Neural crest cell (in vitro differentiated cells): Measurements from ENCODE around the gene CENPM. TPM values are rescaled to one million over a fixed set of nuclear protein-coding genes. Genes with fewer than 3 reads are reported as not detected.

ENCODE experiments used
- DNase-seq: peaks from one replicate; pipeline ENCODE4 v3.0.0; 2021; ENCODE audit warnings: low read depth, mixed read lengths, low spot score
- H3K27ac Mint-ChIP-seq: one replicate; pipeline ENCODE4 v1.8.0; 2021; ENCODE audit warnings: mild to moderate bottlenecking, mixed read lengths; ENCODE audit not compliant: unreplicated experiment
- H3K27me3 Mint-ChIP-seq: 2 replicates; pipeline ENCODE4 v1.8.0; 2021; ENCODE audit warnings: low read depth, mild to moderate bottlenecking, mixed read lengths
- H3K36me3 Mint-ChIP-seq: 2 replicates; pipeline ENCODE4 v1.8.0; 2021; ENCODE audit warnings: low read depth, mild to moderate bottlenecking, mixed read lengths
- H3K4me1 Mint-ChIP-seq: 2 replicates; pipeline ENCODE4 v1.8.0; 2021; ENCODE audit warnings: mixed read lengths
- H3K4me3 Mint-ChIP-seq: one replicate; pipeline ENCODE4 v1.8.0; 2021; ENCODE audit warnings: mild to moderate bottlenecking, mixed read lengths
- H3K9me3 Mint-ChIP-seq: 2 replicates; pipeline ENCODE4 v1.8.0; 2021; ENCODE audit warnings: mixed read lengths
- total RNA-seq: library from RNA; stranded (reverse); gene quantifications from 2 replicates; pipeline ENCODE4 v1.2.1, GENCODE V29; 2021
- TF ChIP-seq, protein P1 (sequence below): fragments of 200-600 bp; sonication (generic); conservative IDR thresholded peaks from 2 replicates; pipeline ENCODE4 v1.5.0; 2021; ENCODE audit warnings: antibody characterized with exemption, mild to moderate bottlenecking

The CENPM gene
- total RNA-seq, 1 donor from 2014 or later: 48.9 TPM

DNA sequence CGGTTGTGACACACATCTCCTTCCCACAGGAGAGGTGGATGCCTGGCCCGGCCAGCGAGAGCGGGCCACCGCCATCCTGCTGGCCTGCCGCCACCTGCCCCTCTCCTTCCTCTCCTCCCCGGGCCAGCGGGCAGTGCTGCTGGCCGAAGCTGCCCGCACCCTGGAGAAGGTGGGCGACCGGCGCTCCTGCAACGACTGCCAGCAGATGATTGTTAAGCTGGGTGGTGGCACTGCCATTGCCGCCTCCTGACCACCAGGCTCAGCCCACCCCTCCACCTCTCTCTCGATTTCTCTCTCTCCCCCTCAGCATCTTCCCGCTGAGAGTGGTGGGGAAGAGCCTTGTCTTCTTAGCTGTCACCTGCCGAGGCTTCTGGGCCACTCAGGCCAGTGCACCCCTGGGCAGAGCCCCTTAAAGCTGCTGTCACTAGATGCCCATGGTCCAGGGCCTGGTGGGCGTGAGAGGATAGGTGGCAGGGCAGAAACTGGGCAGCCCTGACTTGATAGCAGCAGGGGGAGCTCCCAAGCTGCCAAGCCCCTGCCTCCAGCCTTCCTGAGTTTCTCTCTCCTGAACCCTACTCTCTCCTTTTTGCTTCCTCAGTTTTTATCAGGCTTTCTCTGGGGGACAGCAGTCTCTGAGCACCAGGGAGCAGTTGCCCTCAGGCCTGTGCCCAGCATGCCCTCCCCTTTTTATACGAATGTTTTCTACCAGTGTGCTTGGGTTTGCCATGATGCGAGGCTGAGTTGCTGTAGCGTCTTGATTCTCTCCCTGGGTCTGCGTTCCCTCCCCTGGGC is 41.3 kb downstream of the CENPM start:
- no peak for DNase-seq

DNA sequence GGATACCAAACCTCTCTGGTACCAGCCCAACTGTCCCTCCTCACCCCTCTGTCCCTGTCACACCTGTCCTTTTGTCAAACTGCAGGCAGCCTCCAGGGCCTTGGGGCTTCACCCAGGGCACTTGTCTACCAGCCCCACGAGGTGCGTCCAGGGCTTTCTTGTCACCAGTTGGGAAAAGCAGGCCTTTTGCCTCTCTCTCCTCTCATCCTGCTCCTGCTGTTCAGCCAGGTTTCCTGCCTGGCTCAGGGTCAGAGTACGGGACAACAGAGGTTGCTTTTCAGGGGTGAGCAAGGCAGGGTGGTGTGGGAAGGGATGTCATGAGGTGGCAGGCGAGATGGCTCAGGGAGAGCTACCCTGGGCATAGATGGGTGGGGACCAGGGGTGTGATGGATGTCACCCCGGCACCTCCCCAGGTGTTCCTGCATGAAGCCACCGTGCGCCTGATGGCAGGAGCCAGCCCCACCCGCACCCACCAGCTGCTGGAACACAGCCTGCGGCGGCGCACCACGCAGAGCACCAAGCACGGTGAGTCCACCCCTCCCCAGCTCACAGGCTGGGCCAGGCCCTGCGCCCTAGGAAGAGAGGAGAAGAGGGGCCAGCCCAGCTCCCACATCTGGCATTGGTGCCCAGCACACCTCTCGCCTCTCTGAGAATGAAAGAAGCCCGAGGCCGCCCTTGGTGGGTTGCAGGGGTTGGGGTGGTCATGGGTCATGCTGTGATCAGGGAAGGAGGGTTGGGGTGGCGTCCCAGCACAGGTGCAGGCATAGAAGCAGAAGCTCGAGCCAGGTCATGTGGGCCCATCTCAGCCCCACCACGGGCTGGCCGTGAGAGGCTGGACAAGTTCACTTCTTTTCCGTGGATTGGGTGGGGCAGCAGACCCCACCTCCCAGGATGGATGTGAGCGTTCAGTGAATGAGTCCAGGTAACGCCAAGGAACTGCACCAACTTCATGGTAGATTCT is 42.2 kb downstream of the CENPM start:
- TF ChIP-seq, protein P1, sequence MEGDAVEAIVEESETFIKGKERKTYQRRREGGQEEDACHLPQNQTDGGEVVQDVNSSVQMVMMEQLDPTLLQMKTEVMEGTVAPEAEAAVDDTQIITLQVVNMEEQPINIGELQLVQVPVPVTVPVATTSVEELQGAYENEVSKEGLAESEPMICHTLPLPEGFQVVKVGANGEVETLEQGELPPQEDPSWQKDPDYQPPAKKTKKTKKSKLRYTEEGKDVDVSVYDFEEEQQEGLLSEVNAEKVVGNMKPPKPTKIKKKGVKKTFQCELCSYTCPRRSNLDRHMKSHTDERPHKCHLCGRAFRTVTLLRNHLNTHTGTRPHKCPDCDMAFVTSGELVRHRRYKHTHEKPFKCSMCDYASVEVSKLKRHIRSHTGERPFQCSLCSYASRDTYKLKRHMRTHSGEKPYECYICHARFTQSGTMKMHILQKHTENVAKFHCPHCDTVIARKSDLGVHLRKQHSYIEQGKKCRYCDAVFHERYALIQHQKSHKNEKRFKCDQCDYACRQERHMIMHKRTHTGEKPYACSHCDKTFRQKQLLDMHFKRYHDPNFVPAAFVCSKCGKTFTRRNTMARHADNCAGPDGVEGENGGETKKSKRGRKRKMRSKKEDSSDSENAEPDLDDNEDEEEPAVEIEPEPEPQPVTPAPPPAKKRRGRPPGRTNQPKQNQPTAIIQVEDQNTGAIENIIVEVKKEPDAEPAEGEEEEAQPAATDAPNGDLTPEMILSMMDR: no peak
- no peak for DNase-seq
- no peak overlapping the region for H3K27ac Mint-ChIP-seq
- peaks cover 10% of the 10 kb centered on the region for H3K36me3 Mint-ChIP-seq
- H3K4me1 Mint-ChIP-seq: peaks cover 4% of the 10 kb centered on the region
- peak overlapping the region; percentile 31 for H3K4me3 Mint-ChIP-seq
- H3K27me3 Mint-ChIP-seq: peaks cover 30% of the 10 kb centered on the region
- no peaks in the 10 kb centered on the region for H3K9me3 Mint-ChIP-seq

More for the DNA sequence above, 41.3 kb downstream of the CENPM start:
- Mint-ChIP-seq H3K4me1 (peaks cover 4% of the 10 kb centered on the region), H3K36me3 (peaks cover 10% of the 10 kb centered on the region), H3K4me3 (no peak overlapping the region), H3K27me3 (peaks cover 34% of the 10 kb centered on the region), H3K9me3 (no peaks in the 10 kb centered on the region), H3K27ac (no peak overlapping the region)
- TF ChIP-seq, protein P1: no peak

DNA sequence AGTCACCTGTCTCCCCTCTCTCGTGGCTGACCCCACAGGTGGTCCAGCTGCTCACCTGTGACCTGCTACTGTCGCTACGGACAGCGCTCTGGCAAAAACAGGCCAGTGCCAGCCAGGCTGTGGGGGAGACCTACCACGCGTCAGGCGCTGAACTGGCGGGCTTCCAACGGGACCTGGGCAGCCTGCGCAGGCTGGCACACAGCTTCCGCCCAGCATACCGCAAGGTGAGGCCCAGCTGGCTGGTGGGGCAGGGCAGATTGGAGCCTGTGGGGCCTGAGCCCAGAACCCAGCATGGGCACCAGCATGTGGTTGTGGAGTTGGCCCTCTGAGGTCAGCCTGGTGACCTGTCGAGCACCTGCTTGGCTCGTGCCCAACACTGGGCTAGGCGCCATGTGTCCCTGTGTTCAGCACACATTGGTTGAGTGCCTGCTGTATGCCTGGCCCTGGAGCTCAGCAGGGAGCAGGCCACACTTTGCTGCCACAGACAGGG is 44.0 kb downstream of the CENPM start:
- Mint-ChIP-seq H3K4me3 (no peak overlapping the region), H3K27me3 (peaks cover 12% of the 10 kb centered on the region), H3K9me3 (no peaks in the 10 kb centered on the region), H3K27ac (no peak overlapping the region), H3K36me3 (peaks cover 8% of the 10 kb centered on the region), H3K4me1 (no peaks in the 10 kb centered on the region)
- DNase-seq: no peak
- TF ChIP-seq, protein P1: no peak

DNA sequence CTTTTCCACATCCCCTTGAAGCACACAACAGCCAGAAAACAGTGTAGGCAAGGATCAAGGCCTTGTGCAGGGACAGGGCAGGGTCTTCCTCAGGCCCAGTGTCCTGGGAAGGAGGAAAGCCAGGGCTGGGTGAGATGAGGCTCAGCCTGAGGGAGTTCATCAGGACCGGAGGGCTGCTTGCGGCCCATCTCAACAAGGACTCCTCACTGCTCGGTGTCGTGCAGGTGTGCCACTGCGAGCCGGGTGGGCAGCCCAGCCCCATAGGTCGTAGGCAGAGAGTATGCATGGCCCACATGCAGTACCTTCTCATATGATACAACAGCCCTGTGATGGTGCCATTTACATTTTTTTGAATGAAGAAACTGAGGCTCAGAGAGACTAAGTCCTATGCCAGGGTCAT is 44.9 kb downstream of the CENPM start:
- peaks cover 5% of the 10 kb centered on the region for H3K27me3 Mint-ChIP-seq
- DNase-seq: no peak
- H3K9me3 Mint-ChIP-seq: no peaks in the 10 kb centered on the region
- TF ChIP-seq, protein P1: no peak
- peaks cover 5% of the 10 kb centered on the region for H3K36me3 Mint-ChIP-seq
- H3K4me3 Mint-ChIP-seq: peak overlapping the region; percentile 60
- H3K4me1 Mint-ChIP-seq: no peaks in the 10 kb centered on the region
- no peak overlapping the region for H3K27ac Mint-ChIP-seq

DNA sequence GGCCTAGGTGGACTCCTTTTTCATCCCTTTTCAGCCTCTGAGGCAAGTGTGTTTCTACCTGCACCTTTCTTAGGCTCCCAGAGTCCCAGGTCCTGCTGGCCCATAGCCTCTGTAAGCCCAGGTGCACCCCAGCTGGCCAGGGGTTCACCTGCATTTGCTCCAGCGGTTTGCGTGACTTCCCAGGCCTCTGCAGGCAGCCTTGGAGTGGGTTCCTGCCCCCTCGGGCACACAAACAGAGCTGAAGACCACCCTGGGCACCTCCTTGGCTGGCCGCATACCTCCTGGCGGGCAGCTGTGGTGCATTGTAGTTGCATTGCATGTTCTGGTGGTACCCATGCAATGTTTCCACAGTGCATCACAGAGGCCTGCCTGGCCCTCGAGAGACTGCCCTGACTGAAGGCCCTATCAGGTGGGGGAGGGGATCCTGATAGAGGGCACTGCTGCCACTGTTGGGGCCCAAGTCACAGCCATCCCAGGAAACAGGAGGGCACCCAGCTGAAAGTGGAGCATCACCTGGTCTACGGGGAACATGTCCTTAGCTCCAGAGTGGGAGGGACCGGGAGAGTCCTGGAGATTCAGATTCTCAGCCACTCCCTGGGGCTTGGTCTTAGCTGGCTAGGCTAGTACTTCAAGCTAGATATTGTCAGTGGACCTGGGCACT is 46.2 kb downstream of the CENPM start:
- Mint-ChIP-seq H3K9me3 (no peaks in the 10 kb centered on the region), H3K27me3 (peaks cover 3% of the 10 kb centered on the region), H3K4me3 (no peak overlapping the region), H3K36me3 (peaks cover 7% of the 10 kb centered on the region), H3K27ac (no peak overlapping the region), H3K4me1 (no peaks in the 10 kb centered on the region)
- TF ChIP-seq, protein P1: no peak
- DNase-seq: no peak
